GM12878 (cell line): ENCODE measurements around the gene SERPINB3. TPM values are rescaled to one million over a fixed set of nuclear protein-coding genes. Genes with fewer than 3 reads are reported as not detected.
"Not testable (repeated sequence)": the region's sequence is repeated elsewhere in the genome, so short reads cannot be mapped to it uniquely, and the experiment has no call there.

ENCODE experiments used
- ATAC-seq: fragments of 200-7000 bp; cut with Tn5 transposase; 3 replicates; pipeline ENCODE4 v1.9.1; 2020; ENCODE audit warnings: mild to moderate bottlenecking, moderate library complexity
- BruUV-seq: library from RNA; stranded (reverse); fragments of 400-500 nt; replicated peaks from 2 replicates; lab custom pipeline; 2021; lab: Mats Ljungman, UMichigan
- CTCF ChIA-PET: fragments of 300-600 bp; sonication (Branson Sonifier 250); formaldehyde crosslinking; extraction: SDS; loops from one replicate; lab custom pipeline; 2021; ENCODE audit warnings: inconsistent platforms; lab: Yijun Ruan, JAX
- POLR2A ChIA-PET: fragments of 350-600 bp; formaldehyde crosslinking; extraction: SDS; loops from one replicate; lab custom pipeline; 2021; ENCODE audit warnings: inconsistent platforms; lab: Charles Lee
- RAD21 ChIA-PET: fragments of 300-600 bp; sonication (Branson Sonifier 250); formaldehyde crosslinking; loops from one replicate; lab custom pipeline; 2023; ENCODE audit warnings: antibody characterized with exemption; ENCODE audit not compliant: unreplicated experiment; lab: Charles Lee
- SMC1A ChIA-PET: fragments of 300-600 bp; sonication (Branson Sonifier 250); formaldehyde crosslinking; loops from one replicate; lab custom pipeline; 2023; ENCODE audit not compliant: unreplicated experiment, uncharacterized antibody; lab: Charles Lee
- DNase-seq: peaks from one replicate; pipeline ENCODE4 v3.0.0-alpha.2; 2011; ENCODE audit warnings: low read depth, low spot score
- FAIRE-seq: peaks from 3 replicates; lab custom pipeline; 2011; peaks lifted over from hg19 to GRCh38; lab: Jason Lieb, UNC
- H2AFZ ChIP-seq: 2 replicates; pipeline ENCODE4 v1.6.0; 2011; ENCODE audit warnings: low read depth, low read length, control low read depth; ENCODE audit not compliant: control insufficient read depth
- H3K27ac ChIP-seq: 2 replicates; pipeline ENCODE4 v1.5.1; 2011; ENCODE audit warnings: control low read depth; ENCODE audit not compliant: control insufficient read depth, insufficient read depth
- H3K27me3 ChIP-seq, 2 experiments: replicated peaks in 1 of 2; 2 replicates each; pipeline versions ENCODE4 v1.6.0 to v1.6.1; 2011; ENCODE audit warnings: low read length in 1 of 2; ENCODE audit not compliant: control insufficient read depth in 2 of 2, insufficient read depth in 2 of 2
- H3K36me3 ChIP-seq, 2 experiments: 2 replicates each; pipeline ENCODE4 v1.5.1; 2011; ENCODE audit warnings: low read length in 1 of 2; ENCODE audit not compliant: control insufficient read depth in 2 of 2, insufficient read depth in 2 of 2
- H3K4me1 ChIP-seq: 2 replicates; pipeline ENCODE4 v1.6.1; 2011; ENCODE audit warnings: mild to moderate bottlenecking, low read length, moderate library complexity, mixed read lengths; ENCODE audit not compliant: control insufficient read depth, insufficient read depth
- H3K4me2 ChIP-seq: 2 replicates; pipeline ENCODE4 v1.6.0; 2011; ENCODE audit warnings: control low read depth; ENCODE audit not compliant: control insufficient read depth, insufficient read depth
- H3K4me3 ChIP-seq: fragments of 200-600 bp; sonication (generic); 2 replicates; pipeline ENCODE4 v1.5.1; 2016
- H3K79me2 ChIP-seq: 2 replicates; pipeline ENCODE4 v1.6.0; 2011; ENCODE audit warnings: low read length; ENCODE audit not compliant: control insufficient read depth, insufficient read depth
- H3K9ac ChIP-seq: 2 replicates; pipeline ENCODE4 v1.8.0; 2011; ENCODE audit warnings: low read length, control low read depth, mixed read lengths; ENCODE audit not compliant: control insufficient read depth, insufficient read depth
- H3K9me3 ChIP-seq: replicated peaks from 3 replicates; pipeline ENCODE4 v1.5.1; 2011; ENCODE audit warnings: mild to moderate bottlenecking, low read length; ENCODE audit not compliant: control insufficient read depth, insufficient read depth
- H4K20me1 ChIP-seq: 2 replicates; pipeline ENCODE4 v1.6.0; 2011; ENCODE audit not compliant: control insufficient read depth, insufficient read depth
- WGBS: methylation state at CpG from one replicate; pipeline ENCODE4 v1.1.6; 2016; ENCODE audit warnings: low lambda C conversion rate; ENCODE audit not compliant: insufficient replicate concordance, insufficient coverage; ENCODE audit errors: missing lambda C conversion rate; 5-methylcytosine and 5-hydroxymethylcytosine counted together
- in situ Hi-C: fragments of 300-500 bp; cut with MboI; formaldehyde crosslinking; loops from 9 replicates; pipeline ENCODE4 v1.14.3; 2018; ENCODE audit warnings: mixed read lengths
- intact Hi-C: fragments of 100-400 bp; cut with micrococcal nuclease; formaldehyde crosslinking; loops from one replicate; pipeline ENCODE4 v1.14.2; 2022; ENCODE audit not compliant: unreplicated experiment
- polyA plus RNA-seq, 11 experiments: library from polyadenylated mRNA; depleted of rRNA in 4 of 11; unstranded in 6 of 11; stranded (reverse) in 5 of 11; fragments of >200 nt; fragmentation: Nextera tagmentation in 4 of 11; fragmentation: Illumina TruSeq in 1 of 11; extraction: Ambion mirVana in 4 of 11; extraction: Trizol in 1 of 11; gene quantifications; 1 replicate in 1 of 11; 2 replicates in 10 of 11; pipeline versions ENCODE4 v1.2.1 to v1.2.3, GENCODE V29; 2011 to 2016; ENCODE audit warnings: inconsistent platforms in 2 of 11, missing spikeins in 2 of 11, low read depth in 1 of 11
- total RNA-seq, 4 experiments: library from RNA; depleted of rRNA in 3 of 4; stranded (reverse); fragments of >200 nt in 3 of 4; fragmentation: Illumina TruSeq in 1 of 4; extraction: Trizol in 1 of 4; gene quantifications; 2 replicates each; pipeline versions ENCODE4 v1.2.1 to v1.2.3, GENCODE V29; 2013 to 2021

The SERPINB3 gene
- total and polyA plus RNA-seq, 10 of the 15 experiments (the other 5 are each of a cell fraction or from before 2014, with no cell fraction given), result not detected

DNA sequence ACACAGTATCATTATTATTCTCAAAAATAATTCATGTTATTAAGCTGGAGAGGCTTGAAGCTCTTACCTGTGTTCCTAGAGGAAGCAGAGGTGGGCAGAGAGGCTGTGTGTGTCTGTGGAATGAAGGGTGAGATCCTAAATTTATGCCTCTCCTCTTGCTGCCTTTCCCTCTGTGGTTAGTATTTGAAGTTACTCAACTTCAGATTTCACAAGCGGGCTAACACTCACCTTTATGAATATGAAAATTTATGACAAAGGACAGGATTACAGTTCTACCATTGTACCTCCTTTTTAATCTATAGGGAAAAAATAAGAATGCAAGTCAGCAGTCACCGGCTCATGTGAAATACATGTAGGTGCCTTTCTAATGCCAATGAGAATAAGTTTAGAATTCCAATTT is 17.6 kb downstream of the SERPINB3 start, which contains the start of gene SERPINB4:
Gene SERPINB4, minus strand, starts transcription at position 115 of the 400 bp plus-strand sequence. CDS start 679 bp downstream, outside the sequence.
- ATAC-seq, SMC1A ChIA-PET, CTCF ChIA-PET, BruUV-seq, RAD21 ChIA-PET, H4K20me1 ChIP-seq, H3K9ac ChIP-seq, POLR2A ChIA-PET, DNase-seq, H2AFZ ChIP-seq, H3K4me3 ChIP-seq, H3K9me3 ChIP-seq, H3K4me2 ChIP-seq, H3K27me3 ChIP-seq, H3K79me2 ChIP-seq, in situ Hi-C loops, H3K27ac ChIP-seq, FAIRE-seq, H3K36me3 ChIP-seq, H3K4me1 ChIP-seq, intact Hi-C loops: not testable (repeated sequence)
- 0% methylated on average over 1 of the region's 2 CpGs for WGBS

DNA sequence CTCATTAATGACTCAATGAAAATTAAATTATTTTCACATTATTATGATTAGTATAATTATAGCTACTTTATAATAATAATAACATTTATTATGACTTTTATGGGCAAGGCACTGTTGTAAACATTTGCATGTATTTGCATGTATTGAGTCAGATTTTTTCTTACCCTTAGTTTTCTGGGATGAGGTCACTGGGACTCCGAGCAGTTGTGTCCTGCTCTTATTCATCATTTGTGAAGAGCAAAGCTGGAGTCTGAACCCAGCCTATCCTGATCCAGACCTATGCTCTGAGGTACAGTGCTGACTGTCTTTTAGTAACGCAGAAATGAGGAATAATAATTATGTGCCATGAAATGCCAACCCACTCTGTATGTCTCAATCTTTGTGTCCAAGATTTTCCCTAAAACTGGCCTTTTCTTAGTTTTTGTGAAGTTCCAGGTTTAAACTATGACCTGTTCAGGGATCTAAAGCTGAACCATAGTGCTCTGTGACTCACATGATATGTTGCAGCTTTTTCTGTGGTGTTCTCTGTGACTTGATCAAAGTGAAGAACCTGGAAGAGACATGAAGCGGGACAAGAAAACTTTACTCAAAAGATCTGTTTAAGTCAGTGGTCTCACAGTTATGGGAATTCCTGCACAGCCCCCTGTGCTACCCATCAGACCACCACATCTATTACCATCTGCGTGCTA is 18.9 kb downstream of the SERPINB3 start:
- H2AFZ ChIP-seq, H3K36me3 ChIP-seq, ATAC-seq, intact Hi-C loops, CTCF ChIA-PET, H3K27me3 ChIP-seq, in situ Hi-C loops, BruUV-seq, DNase-seq, H3K9me3 ChIP-seq, RAD21 ChIA-PET, H3K4me3 ChIP-seq, H3K79me2 ChIP-seq, H3K9ac ChIP-seq, SMC1A ChIA-PET, POLR2A ChIA-PET, H3K4me2 ChIP-seq, H3K4me1 ChIP-seq, H4K20me1 ChIP-seq, H3K27ac ChIP-seq, FAIRE-seq: not testable (repeated sequence)
- 37% methylated on average over 4 of the region's 4 CpGs for WGBS

DNA sequence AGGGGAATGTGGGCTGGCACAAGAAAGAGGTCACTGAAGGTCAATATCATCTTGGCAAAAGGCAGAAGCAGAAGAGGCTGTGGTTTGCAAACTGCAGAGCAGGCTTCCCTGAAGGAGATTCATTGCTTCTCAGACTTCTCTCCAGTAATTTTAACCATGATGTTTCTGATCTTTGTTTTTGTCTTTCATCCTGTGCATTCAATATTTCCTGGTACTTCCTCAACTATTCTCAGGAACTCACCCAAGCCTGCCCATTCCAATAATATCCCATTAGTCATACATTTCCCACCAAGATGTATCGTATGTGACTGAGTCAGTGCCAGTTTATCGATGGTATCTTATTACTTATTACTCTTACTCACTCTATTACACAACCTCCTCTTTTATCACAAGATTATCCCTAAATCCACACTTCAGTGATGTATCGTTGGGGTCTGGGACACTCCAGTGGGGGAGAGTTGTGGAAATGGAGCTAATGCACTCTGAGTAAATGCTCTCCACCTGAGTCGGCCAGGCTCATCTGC is 20.5 kb downstream of the SERPINB3 start:
- ATAC-seq, FAIRE-seq: not testable (repeated sequence)

More for the DNA sequence above, 20.5 kb downstream of the SERPINB3 start:
- DNase-seq, H2AFZ ChIP-seq, CTCF ChIA-PET, H3K9ac ChIP-seq, H3K36me3 ChIP-seq, H3K4me2 ChIP-seq, H3K27ac ChIP-seq, H3K79me2 ChIP-seq, BruUV-seq, RAD21 ChIA-PET, H3K27me3 ChIP-seq, POLR2A ChIA-PET, H3K4me3 ChIP-seq, H4K20me1 ChIP-seq, SMC1A ChIA-PET, H3K4me1 ChIP-seq, in situ Hi-C loops, H3K9me3 ChIP-seq: not testable (repeated sequence)
- intact Hi-C loops, result loop anchor here (2.0 kb wide), 1 partner anchor 18 kb away; no protein-coding TSS in a partner anchor
- 37% methylated on average over 4 of the region's 4 CpGs for WGBS
